Measurements from ENCODE around the gene TRIM63.

- TF ChIP-seq GATA2 (IDR thresholded peaks at IDR 0.05; ENCODE audit: low read depth, low read length) (no peak), GATA3 (IDR thresholded peaks at IDR 0.05; ENCODE audit: low read depth, low read length) (no peak)
These were observed 49.8 kb downstream of the TRIM63 start for GRCh38 chr1:26017606-26018005.
